Thymus (tissue), 11 donors: ENCODE measurements around the gene AGT. TPM values are rescaled to one million over a fixed set of nuclear protein-coding genes. Genes with fewer than 3 reads are reported as not detected.

ENCODE experiments used
- DNase-seq, 9 donors: peaks; one replicate each; pipeline ENCODE4 v3.0.0-alpha.2; 2013; ENCODE audit warnings: low spot score in 9 of 9, low read depth in 6 of 9, missing footprints in 1 of 9
- H3K27ac ChIP-seq, 2 donors: one replicate each; pipeline ENCODE4 v1.5.1; 2013; ENCODE audit warnings: control low read depth in 1 of 2, low read depth in 1 of 2, low read length in 1 of 2, mild to moderate bottlenecking in 1 of 2, moderate library complexity in 1 of 2
- H3K27me3 ChIP-seq, 2 donors: one replicate each; pipeline ENCODE4 v1.5.1; 2013; ENCODE audit warnings: low read length in 1 of 2; ENCODE audit not compliant: control insufficient read depth in 2 of 2, insufficient read depth in 1 of 2
- H3K36me3 ChIP-seq, 2 donors: one replicate each; pipeline ENCODE4 v1.5.1; 2013; ENCODE audit warnings: low read length in 1 of 2, mild to moderate bottlenecking in 1 of 2, moderate library complexity in 1 of 2; ENCODE audit not compliant: control insufficient read depth in 2 of 2, insufficient read depth in 2 of 2
- H3K4me1 ChIP-seq, 2 donors: one replicate each; pipeline ENCODE4 v1.5.1; 2013; ENCODE audit warnings: low read length in 2 of 2; ENCODE audit not compliant: control insufficient read depth in 2 of 2, insufficient read depth in 2 of 2
- H3K4me3 ChIP-seq, 2 donors: one replicate each; pipeline ENCODE4 v1.5.1; 2013; ENCODE audit warnings: low read length in 2 of 2, control low read depth in 1 of 2, mild to moderate bottlenecking in 1 of 2
- H3K9me3 ChIP-seq, 2 donors: one replicate each; pipeline ENCODE4 v1.5.1; 2013; ENCODE audit warnings: low read length in 1 of 2, mild to moderate bottlenecking in 1 of 2; ENCODE audit not compliant: control insufficient read depth in 2 of 2, insufficient read depth in 1 of 2
- WGBS: extraction: QIAGEN DNeasy Blood & Tissue Kit; methylation state at CpG from one replicate; pipeline ENCODE4 v1.1.7; 2013; 5-methylcytosine and 5-hydroxymethylcytosine counted together
- polyA plus RNA-seq: library from polyadenylated mRNA; stranded (reverse); fragments of 200-250 nt; gene quantifications from one replicate; pipeline ENCODE4 v1.2.3, GENCODE V29; 2013
- total RNA-seq: library from RNA; stranded (reverse); fragments of 120-200 nt; gene quantifications from one replicate; pipeline ENCODE4 v1.2.4, GENCODE V29; 2013
- donor health status: healthy.

The AGT gene
- total and polyA plus RNA-seq, 2 donors, result 2.3 to 22.3 TPM

GRCh38 chr1:230690101-230690500, 23.8 kb downstream of the AGT start:
- H3K9me3 ChIP-seq, result no peaks in the 10 kb centered on the region
- H3K4me1 ChIP-seq, result no peaks in the 10 kb centered on the region
- no peak overlapping the region for H3K27ac ChIP-seq
- WGBS, result 98% methylated on average over 9 of the region's 9 CpGs
- H3K4me3 ChIP-seq, result no peak overlapping the region
- DNase-seq, result no peak
- H3K27me3 ChIP-seq, result no peaks in the 10 kb centered on the region
- peaks cover 46 to 80% of the 10 kb centered on the region in 2 donors for H3K36me3 ChIP-seq

GRCh38 chr1:230686747-230687146, 27.2 kb downstream of the AGT start:
- H3K4me3 ChIP-seq, result no peak overlapping the region
- H3K9me3 ChIP-seq, result no peaks in the 10 kb centered on the region
- DNase-seq, result no peak
- H3K36me3 ChIP-seq, result peaks cover 54 to 85% of the 10 kb centered on the region in 2 donors
- 79% methylated on average over 5 of the region's 5 CpGs for WGBS
- H3K27me3 ChIP-seq, result no peaks in the 10 kb centered on the region
- H3K27ac ChIP-seq, result no peak overlapping the region
- H3K4me1 ChIP-seq, result peaks cover 0 to 4% of the 10 kb centered on the region in 2 donors

GRCh38 chr1:230684998-230685397, 28.9 kb downstream of the AGT start:
- peaks cover 0 to 4% of the 10 kb centered on the region in 2 donors for H3K4me1 ChIP-seq
- WGBS, result 100% methylated on average over 5 of the region's 5 CpGs
- H3K36me3 ChIP-seq, result peaks cover 53 to 83% of the 10 kb centered on the region in 2 donors

GRCh38 chr1:230684146-230684545, 29.8 kb downstream of the AGT start:
- Histone ChIP-seq H3K4me3 (no peak overlapping the region), H3K4me1 (peaks cover 0 to 4% of the 10 kb centered on the region in 2 donors), H3K27ac (no peak overlapping the region), H3K9me3 (no peaks in the 10 kb centered on the region), H3K36me3 (peaks cover 47 to 80% of the 10 kb centered on the region in 2 donors), H3K27me3 (no peaks in the 10 kb centered on the region)
- 99% methylated on average over 2 of the region's 2 CpGs for WGBS
- no peak for DNase-seq

More at GRCh38 chr1:230684998-230685397, 28.9 kb downstream of the AGT start:
- H3K4me3 ChIP-seq, result no peak overlapping the region
- DNase-seq, result no peak
- no peaks in the 10 kb centered on the region for H3K27me3 ChIP-seq
- H3K9me3 ChIP-seq, result no peaks in the 10 kb centered on the region
- H3K27ac ChIP-seq, result no peak overlapping the region

- WGBS, result 89% methylated on average over 9 of the region's 9 CpGs
- Histone ChIP-seq H3K27me3 (no peaks in the 10 kb centered on the region), H3K4me1 (peaks cover 0 to 4% of the 10 kb centered on the region in 2 donors), H3K36me3 (peaks cover 43 to 79% of the 10 kb centered on the region in 2 donors), H3K9me3 (no peaks in the 10 kb centered on the region), H3K27ac (no peak overlapping the region), H3K4me3 (no peak overlapping the region)
- DNase-seq, result no peak
These were observed 30.9 kb downstream of the AGT start for GRCh38 chr1:230682882-230683610.

GRCh38 chr1:230682274-230682673, 31.6 kb downstream of the AGT start:
- whole genome bisulfite sequencing, result 63% methylated on average over 3 of the region's 3 CpGs
- Histone ChIP-seq H3K36me3 (peaks cover 43 to 79% of the 10 kb centered on the region in 2 donors), H3K9me3 (no peaks in the 10 kb centered on the region), H3K27me3 (no peaks in the 10 kb centered on the region), H3K4me1 (peaks cover 0 to 4% of the 10 kb centered on the region in 2 donors), H3K4me3 (no peak overlapping the region), H3K27ac (peak overlapping the region in 1 of 2 donors; percentile 32)
- DNase-seq, result no peak

GRCh38 chr1:230681599-230681998, 32.3 kb downstream of the AGT start:
- Histone ChIP-seq H3K9me3 (no peaks in the 10 kb centered on the region), H3K4me3 (no peak overlapping the region), H3K4me1 (peaks cover 0 to 4% of the 10 kb centered on the region in 2 donors), H3K27ac (peak overlapping the region in 1 of 2 donors; percentile 32), H3K36me3 (peaks cover 37 to 72% of the 10 kb centered on the region in 2 donors), H3K27me3 (no peaks in the 10 kb centered on the region)
- DNase-seq, result peak in 1 of 9 donors; percentile 25
- 57% methylated on average over 2 of the region's 2 CpGs for WGBS

- Histone ChIP-seq H3K27ac (no peak overlapping the region), H3K27me3 (no peaks in the 10 kb centered on the region), H3K9me3 (no peaks in the 10 kb centered on the region), H3K4me1 (peaks cover 0 to 4% of the 10 kb centered on the region in 2 donors), H3K36me3 (peaks cover 33 to 69% of the 10 kb centered on the region in 2 donors), H3K4me3 (no peak overlapping the region)
- DNase-seq, result no peak
- WGBS, result 74% methylated on average over 4 of the region's 4 CpGs
These were observed 33.5 kb downstream of the AGT start for GRCh38 chr1:230680300-230681025.

GRCh38 chr1:230679825-230680224, 34.1 kb downstream of the AGT start:
- WGBS, result 99% methylated on average over 2 of the region's 2 CpGs
- H3K36me3 ChIP-seq, result peaks cover 31 to 68% of the 10 kb centered on the region in 2 donors
- DNase-seq, result no peak
- H3K27me3 ChIP-seq, result no peaks in the 10 kb centered on the region
- H3K4me1 ChIP-seq, result peaks cover 0 to 4% of the 10 kb centered on the region in 2 donors
- no peak overlapping the region for H3K27ac ChIP-seq
- no peak overlapping the region for H3K4me3 ChIP-seq
- no peaks in the 10 kb centered on the region for H3K9me3 ChIP-seq
